Measurements from ENCODE around the gene HLCS.
"Not testable (repeated sequence)": the region's sequence is repeated elsewhere in the genome, so short reads cannot be mapped to it uniquely, and the experiment has no call there.

HLCS gene

GRCh38 chr21:36966066-36966820, at the start of gene HLCS:
Gene HLCS (minus strand): TSS chr21:36966669. CDS start chr21:36966638, 31 bp downstream.
- Histone ChIP-seq H3K27ac (peak within 1 kb of the TSS; percentile 92), H3K27me3 (ENCODE audit: insufficient read depth, low read depth, severe bottlenecking) (no peaks in the 10 kb centered on the region), H3K4me3 (ENCODE audit: low read depth, low read length) (peak within 1 kb of the TSS; percentile 89), H3K9me3 (ENCODE audit: severe bottlenecking) (no peaks in the 10 kb centered on the region), H3K36me3 (peaks cover 16% of the 10 kb centered on the region)
- peak; percentile 71 for TF ChIP-seq CTCF (IDR thresholded peaks at IDR 0.05; ENCODE audit: low read depth, low read length)
- peak; percentile 85 for DNase-seq

- peak; percentile 98 for TF ChIP-seq CTCF (IDR thresholded peaks at IDR 0.05; ENCODE audit: low read depth, low read length)
- Histone ChIP-seq H3K4me3 (ENCODE audit: low read depth, low read length) (peak overlapping the region; percentile 35), H3K36me3 (no peaks in the 10 kb centered on the region), H3K27me3 (ENCODE audit: insufficient read depth, low read depth, severe bottlenecking) (no peaks in the 10 kb centered on the region), H3K9me3 (ENCODE audit: severe bottlenecking) (peaks cover 13% of the 10 kb centered on the region), H3K27ac (peak overlapping the region; percentile 45)
- peak; percentile 94 for DNase-seq
These were observed 43.4 kb upstream of the HLCS start for GRCh38 chr21:37009740-37010341.

- Histone ChIP-seq H3K4me3 (ENCODE audit: low read depth, low read length) (no peak overlapping the region), H3K27me3 (ENCODE audit: insufficient read depth, low read depth, severe bottlenecking) (no peaks in the 10 kb centered on the region), H3K36me3 (no peaks in the 10 kb centered on the region), H3K9me3 (ENCODE audit: severe bottlenecking) (peaks cover 13% of the 10 kb centered on the region), H3K27ac (no peak overlapping the region)
- TF ChIP-seq CTCF (IDR thresholded peaks at IDR 0.05; ENCODE audit: low read depth, low read length): no peak
- DNase-seq: no peak
These were observed 42.3 kb upstream of the HLCS start for GRCh38 chr21:37008724-37009123.

- Histone ChIP-seq H3K27me3 (ENCODE audit: insufficient read depth, low read depth, severe bottlenecking) (no peaks in the 10 kb centered on the region), H3K36me3 (no peaks in the 10 kb centered on the region), H3K9me3 (ENCODE audit: severe bottlenecking) (peaks cover 13% of the 10 kb centered on the region), H3K4me3 (ENCODE audit: low read depth, low read length) (peak within 1 kb of the TSS; percentile 41), H3K27ac (peak within 1 kb of the TSS; percentile 20; the same call in 1 of the 2 replicates)
- TF ChIP-seq CTCF (IDR thresholded peaks at IDR 0.05; ENCODE audit: low read depth, low read length): no peak
- DNase-seq: peak; percentile 33
These were observed 40.2 kb upstream of the HLCS start, which contains the start of gene RIPPLY3 for GRCh38 chr21:37006486-37007291. Gene RIPPLY3 (plus strand): TSS chr21:37006702. CDS start chr21:37006773, 71 bp downstream.

GRCh38 chr21:37005548-37006485, 39.3 kb upstream of the HLCS start:
- TF ChIP-seq CTCF (IDR thresholded peaks at IDR 0.05; ENCODE audit: low read depth, low read length): no peak
- H3K36me3 ChIP-seq: no peaks in the 10 kb centered on the region
- H3K9me3 ChIP-seq (ENCODE audit: severe bottlenecking): peaks cover 13% of the 10 kb centered on the region
- no peak overlapping the region for H3K27ac ChIP-seq
- no peaks in the 10 kb centered on the region for H3K27me3 ChIP-seq (ENCODE audit: insufficient read depth, low read depth, severe bottlenecking)
- DNase-seq: no peak
- H3K4me3 ChIP-seq (ENCODE audit: low read depth, low read length): no peak overlapping the region

- DNase-seq; H3K4me3 ChIP-seq (ENCODE audit: low read depth, low read length); H3K27ac ChIP-seq; H3K36me3 ChIP-seq; H3K27me3 ChIP-seq (ENCODE audit: insufficient read depth, low read depth, severe bottlenecking): not testable (repeated sequence)
- H3K9me3 ChIP-seq (ENCODE audit: severe bottlenecking): peaks cover 13% of the 10 kb centered on the region
These were observed 37.4 kb upstream of the HLCS start for GRCh38 chr21:37003917-37004316.

GRCh38 chr21:37002851-37003250, 36.4 kb upstream of the HLCS start:
- H3K36me3 ChIP-seq; H3K27ac ChIP-seq; DNase-seq; H3K27me3 ChIP-seq (ENCODE audit: insufficient read depth, low read depth, severe bottlenecking); H3K4me3 ChIP-seq (ENCODE audit: low read depth, low read length): not testable (repeated sequence)
- peaks cover 13% of the 10 kb centered on the region for H3K9me3 ChIP-seq (ENCODE audit: severe bottlenecking)

Data from WERI-Rb-1 (cell line).